Stimulated activated CD8-positive, alpha-beta memory T cell treated with anti-CD3 and anti-CD28 coated beads, Interleukin-4, amount 100 ng/mL, for 4 hours (primary cell): ENCODE data around the gene CLSTN1.
A peak's percentile ranks its signal among the peaks of the same experiment; 100 is the strongest.
"Not testable (repeated sequence)": the region's sequence is repeated elsewhere in the genome, so short reads cannot be mapped to it uniquely, and the experiment has no call there.

ENCODE experiments used
- DNase-seq, 2 donors: peaks; one replicate each; pipeline ENCODE4 v3.0.0-alpha.2; 2020; ENCODE audit warnings: low read depth in 2 of 2, low spot score in 1 of 2

The CLSTN1 gene

GRCh38 chr1:9798236-9799130 lies 25.3 kb downstream of the CLSTN1 start:
- DNase-seq = no peak

- DNase-seq = no peak
Measured at GRCh38 chr1:9797049-9797448, 26.7 kb downstream of the CLSTN1 start.

GRCh38 chr1:9794081-9794480 lies 29.7 kb downstream of the CLSTN1 start:
- no peak for DNase-seq

- no peak for DNase-seq
Measured at GRCh38 chr1:9793291-9793690, 30.5 kb downstream of the CLSTN1 start.

GRCh38 chr1:9792156-9793042 lies 31.4 kb downstream of the CLSTN1 start:
- no peak for DNase-seq

- not testable (repeated sequence) for DNase-seq
Measured at GRCh38 chr1:9789700-9790099, 34.1 kb downstream of the CLSTN1 start.

- DNase-seq = peak; percentile 1 to 3
Measured at GRCh38 chr1:9787702-9788101, 36.1 kb downstream of the CLSTN1 start.

- DNase-seq = no peak
Measured at GRCh38 chr1:9785406-9785805, 38.4 kb downstream of the CLSTN1 start.

- peak; percentile 21 to 25 for DNase-seq
Measured at GRCh38 chr1:9784508-9785133, 39.1 kb downstream of the CLSTN1 start.

GRCh38 chr1:9782897-9783296 lies 40.9 kb downstream of the CLSTN1 start:
- DNase-seq = no peak

GRCh38 chr1:9782116-9782751 lies 41.5 kb downstream of the CLSTN1 start:
- no peak for DNase-seq

- DNase-seq = no peak
Measured at GRCh38 chr1:9780554-9781110, 43.1 kb downstream of the CLSTN1 start.

GRCh38 chr1:9778905-9779304 lies 44.9 kb downstream of the CLSTN1 start:
- no peak for DNase-seq

- no peak for DNase-seq
Measured at GRCh38 chr1:9776685-9777084, 47.1 kb downstream of the CLSTN1 start.

- DNase-seq = no peak
Measured at GRCh38 chr1:9774712-9775679, 48.8 kb downstream of the CLSTN1 start.

GRCh38 chr1:9770298-9770697 lies 53.5 kb downstream of the CLSTN1 start:
- no peak for DNase-seq

- no peak for DNase-seq
Measured at GRCh38 chr1:9768983-9769382, 54.8 kb downstream of the CLSTN1 start.

- DNase-seq = no peak
Measured at GRCh38 chr1:9767964-9768668, 55.6 kb downstream of the CLSTN1 start.
